ENCODE data around the gene PRSS36.

DNA sequence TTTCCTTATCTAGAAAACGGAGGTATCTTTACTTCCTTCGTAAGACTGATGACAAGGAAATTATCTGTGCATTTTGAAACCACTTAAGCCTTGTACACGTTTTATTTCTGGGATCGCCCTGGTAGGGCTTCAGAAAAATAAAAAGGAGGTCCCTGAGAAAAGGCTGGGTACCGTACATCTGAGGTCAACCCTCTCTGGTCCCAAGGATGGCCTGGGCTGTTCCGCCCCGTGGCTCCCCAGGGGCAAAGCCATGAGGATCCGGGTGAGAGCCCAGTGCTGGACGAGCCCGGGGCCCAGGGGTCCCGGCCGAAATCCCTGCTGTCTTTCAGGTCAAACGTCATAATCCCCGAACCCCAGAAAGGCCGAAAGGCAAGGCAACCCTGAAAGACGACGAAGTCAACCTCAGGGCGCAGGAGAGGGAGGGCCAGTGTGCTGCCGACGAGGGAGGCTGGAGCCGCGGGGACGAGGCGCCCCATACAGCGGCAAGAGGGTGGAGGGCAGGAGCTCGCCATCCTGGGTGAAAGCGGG is 29.4 kb upstream of the PRSS36 start:
- no peak for TF ChIP-seq ZNF317 (CRISPR knock-in tag; IDR thresholded peaks at IDR 0.05; ENCODE audit: borderline replicate concordance, low read depth)
- no peak for TF ChIP-seq TCF7 (CRISPR knock-in tag; IDR thresholded peaks at IDR 0.05; ENCODE audit: low read depth)
- TF ChIP-seq, protein P1, sequence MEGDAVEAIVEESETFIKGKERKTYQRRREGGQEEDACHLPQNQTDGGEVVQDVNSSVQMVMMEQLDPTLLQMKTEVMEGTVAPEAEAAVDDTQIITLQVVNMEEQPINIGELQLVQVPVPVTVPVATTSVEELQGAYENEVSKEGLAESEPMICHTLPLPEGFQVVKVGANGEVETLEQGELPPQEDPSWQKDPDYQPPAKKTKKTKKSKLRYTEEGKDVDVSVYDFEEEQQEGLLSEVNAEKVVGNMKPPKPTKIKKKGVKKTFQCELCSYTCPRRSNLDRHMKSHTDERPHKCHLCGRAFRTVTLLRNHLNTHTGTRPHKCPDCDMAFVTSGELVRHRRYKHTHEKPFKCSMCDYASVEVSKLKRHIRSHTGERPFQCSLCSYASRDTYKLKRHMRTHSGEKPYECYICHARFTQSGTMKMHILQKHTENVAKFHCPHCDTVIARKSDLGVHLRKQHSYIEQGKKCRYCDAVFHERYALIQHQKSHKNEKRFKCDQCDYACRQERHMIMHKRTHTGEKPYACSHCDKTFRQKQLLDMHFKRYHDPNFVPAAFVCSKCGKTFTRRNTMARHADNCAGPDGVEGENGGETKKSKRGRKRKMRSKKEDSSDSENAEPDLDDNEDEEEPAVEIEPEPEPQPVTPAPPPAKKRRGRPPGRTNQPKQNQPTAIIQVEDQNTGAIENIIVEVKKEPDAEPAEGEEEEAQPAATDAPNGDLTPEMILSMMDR (IDR thresholded peaks at IDR 0.05) = no peak
- TF ChIP-seq SMAD4 (CRISPR knock-in tag; IDR thresholded peaks at IDR 0.05) = peak; percentile 49; the same call in 1 of the 2 replicates
- TF ChIP-seq, protein P2, sequence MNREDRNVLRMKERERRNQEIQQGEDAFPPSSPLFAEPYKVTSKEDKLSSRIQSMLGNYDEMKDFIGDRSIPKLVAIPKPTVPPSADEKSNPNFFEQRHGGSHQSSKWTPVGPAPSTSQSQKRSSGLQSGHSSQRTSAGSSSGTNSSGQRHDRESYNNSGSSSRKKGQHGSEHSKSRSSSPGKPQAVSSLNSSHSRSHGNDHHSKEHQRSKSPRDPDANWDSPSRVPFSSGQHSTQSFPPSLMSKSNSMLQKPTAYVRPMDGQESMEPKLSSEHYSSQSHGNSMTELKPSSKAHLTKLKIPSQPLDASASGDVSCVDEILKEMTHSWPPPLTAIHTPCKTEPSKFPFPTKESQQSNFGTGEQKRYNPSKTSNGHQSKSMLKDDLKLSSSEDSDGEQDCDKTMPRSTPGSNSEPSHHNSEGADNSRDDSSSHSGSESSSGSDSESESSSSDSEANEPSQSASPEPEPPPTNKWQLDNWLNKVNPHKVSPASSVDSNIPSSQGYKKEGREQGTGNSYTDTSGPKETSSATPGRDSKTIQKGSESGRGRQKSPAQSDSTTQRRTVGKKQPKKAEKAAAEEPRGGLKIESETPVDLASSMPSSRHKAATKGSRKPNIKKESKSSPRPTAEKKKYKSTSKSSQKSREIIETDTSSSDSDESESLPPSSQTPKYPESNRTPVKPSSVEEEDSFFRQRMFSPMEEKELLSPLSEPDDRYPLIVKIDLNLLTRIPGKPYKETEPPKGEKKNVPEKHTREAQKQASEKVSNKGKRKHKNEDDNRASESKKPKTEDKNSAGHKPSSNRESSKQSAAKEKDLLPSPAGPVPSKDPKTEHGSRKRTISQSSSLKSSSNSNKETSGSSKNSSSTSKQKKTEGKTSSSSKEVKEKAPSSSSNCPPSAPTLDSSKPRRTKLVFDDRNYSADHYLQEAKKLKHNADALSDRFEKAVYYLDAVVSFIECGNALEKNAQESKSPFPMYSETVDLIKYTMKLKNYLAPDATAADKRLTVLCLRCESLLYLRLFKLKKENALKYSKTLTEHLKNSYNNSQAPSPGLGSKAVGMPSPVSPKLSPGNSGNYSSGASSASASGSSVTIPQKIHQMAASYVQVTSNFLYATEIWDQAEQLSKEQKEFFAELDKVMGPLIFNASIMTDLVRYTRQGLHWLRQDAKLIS (CRISPR knock-in tag; IDR thresholded peaks at IDR 0.05; ENCODE audit: borderline replicate concordance) = no peak
- TF ChIP-seq ZNF396 (CRISPR knock-in tag; IDR thresholded peaks at IDR 0.05; ENCODE audit: borderline replicate concordance) = no peak
